Measurements from ENCODE around the gene GALNT9. TPM values are rescaled to one million over a fixed set of nuclear protein-coding genes. Genes with fewer than 3 reads are reported as not detected.
"Not testable (repeated sequence)": the region's sequence is repeated elsewhere in the genome, so short reads cannot be mapped to it uniquely, and the experiment has no call there.

GALNT9 gene
- total RNA-seq, 4 donors from 2014 or later = not detected

DNA sequence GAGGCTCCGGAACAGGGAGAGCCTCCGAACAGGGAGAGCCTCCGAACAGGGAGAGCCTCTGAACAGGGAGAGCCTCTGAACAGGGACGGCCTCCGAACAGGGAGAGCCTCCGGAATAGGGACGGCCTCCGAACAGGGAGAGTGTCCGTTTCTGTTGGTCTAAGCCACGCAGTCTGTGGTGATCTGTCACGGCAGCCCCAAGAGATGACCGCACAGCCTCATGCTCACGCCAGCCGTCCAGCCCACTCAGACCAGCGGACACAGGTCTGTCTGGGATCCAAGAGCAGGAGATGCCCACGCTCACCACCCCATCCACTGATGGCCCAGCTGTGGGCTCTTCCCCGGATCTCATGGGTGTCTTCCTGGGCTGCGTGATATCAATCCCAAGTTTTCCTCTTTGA, 33.3 kb downstream of the GALNT9 start:
- Histone ChIP-seq H3K4me1 (no peaks in the 10 kb centered on the region), H3K9me3 (no peaks in the 10 kb centered on the region), H3K27me3 (peaks cover 0 to 73% (median 0%) of the 10 kb centered on the region in 4 donors), H3K27ac (no peak overlapping the region), H3K36me3 (no peaks in the 10 kb centered on the region), H3K4me3 (no peak overlapping the region)
- WGBS, 2 donors = 90 to 93% methylated on average over 2 to 8 of the region's 18 CpGs
- intact Hi-C loops (cut with DNase I) = no loop called here
- DNase-seq = no peak
- TF ChIP-seq, protein P1, sequence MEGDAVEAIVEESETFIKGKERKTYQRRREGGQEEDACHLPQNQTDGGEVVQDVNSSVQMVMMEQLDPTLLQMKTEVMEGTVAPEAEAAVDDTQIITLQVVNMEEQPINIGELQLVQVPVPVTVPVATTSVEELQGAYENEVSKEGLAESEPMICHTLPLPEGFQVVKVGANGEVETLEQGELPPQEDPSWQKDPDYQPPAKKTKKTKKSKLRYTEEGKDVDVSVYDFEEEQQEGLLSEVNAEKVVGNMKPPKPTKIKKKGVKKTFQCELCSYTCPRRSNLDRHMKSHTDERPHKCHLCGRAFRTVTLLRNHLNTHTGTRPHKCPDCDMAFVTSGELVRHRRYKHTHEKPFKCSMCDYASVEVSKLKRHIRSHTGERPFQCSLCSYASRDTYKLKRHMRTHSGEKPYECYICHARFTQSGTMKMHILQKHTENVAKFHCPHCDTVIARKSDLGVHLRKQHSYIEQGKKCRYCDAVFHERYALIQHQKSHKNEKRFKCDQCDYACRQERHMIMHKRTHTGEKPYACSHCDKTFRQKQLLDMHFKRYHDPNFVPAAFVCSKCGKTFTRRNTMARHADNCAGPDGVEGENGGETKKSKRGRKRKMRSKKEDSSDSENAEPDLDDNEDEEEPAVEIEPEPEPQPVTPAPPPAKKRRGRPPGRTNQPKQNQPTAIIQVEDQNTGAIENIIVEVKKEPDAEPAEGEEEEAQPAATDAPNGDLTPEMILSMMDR (IDR thresholded peaks at IDR 0.05) = no peak
- no peak for TF ChIP-seq POLR2A (IDR thresholded peaks at IDR 0.05)

DNA sequence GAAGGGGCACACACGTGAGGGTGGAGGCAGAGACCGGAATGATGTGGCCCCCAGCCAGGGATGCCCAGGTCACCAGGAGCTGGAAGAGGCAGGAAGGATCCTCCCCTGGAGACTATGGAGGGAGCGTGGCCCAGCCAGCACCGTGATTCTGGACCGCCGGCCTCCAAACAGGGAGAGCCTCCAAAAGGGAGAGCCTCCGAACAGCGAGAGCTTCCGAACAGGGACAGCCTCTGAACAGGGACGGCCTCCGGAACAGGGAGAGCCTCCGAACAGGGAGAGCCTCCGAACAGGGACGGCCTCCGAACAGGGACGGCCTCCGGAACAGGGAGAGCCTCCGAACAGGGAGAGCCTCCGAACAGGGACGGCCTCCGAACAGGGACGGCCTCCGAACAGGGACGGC, 33.8 kb downstream of the GALNT9 start:
- H3K4me1 ChIP-seq; H3K9me3 ChIP-seq; DNase-seq; H3K4me3 ChIP-seq; H3K36me3 ChIP-seq; H3K27ac ChIP-seq; intact Hi-C loops (cut with DNase I): not testable (repeated sequence)
- H3K27me3 ChIP-seq = peaks cover 0 to 68% (median 0%) of the 10 kb centered on the region in 4 donors
- 81 to 92% methylated on average over 4 to 10 of the region's 24 CpGs for WGBS, 2 donors

DNA sequence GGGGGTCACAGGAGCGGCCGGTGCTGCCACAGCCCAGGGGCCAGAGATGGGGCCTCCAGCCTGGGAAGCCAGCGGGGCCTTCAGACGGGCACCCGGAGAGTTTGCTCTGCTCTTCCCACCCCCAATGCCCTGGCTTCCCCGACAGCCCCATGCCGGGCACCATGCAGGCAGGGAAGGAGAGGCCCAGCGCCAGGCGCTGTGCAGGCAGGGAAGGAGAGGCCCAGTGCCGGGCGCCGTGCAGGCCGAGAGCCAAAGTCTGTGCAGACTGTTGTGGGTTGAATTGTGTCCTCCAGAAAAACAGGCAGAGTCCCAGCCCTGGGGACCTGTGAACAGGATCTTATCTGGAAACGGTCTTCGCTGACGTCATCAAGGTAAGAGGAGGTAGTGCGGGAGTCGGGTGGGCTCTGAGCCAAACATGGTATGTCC, 34.3 kb downstream of the GALNT9 start:
- WGBS, 2 donors = 75 to 90% methylated on average over 6 to 16 of the region's 18 CpGs
- Histone ChIP-seq H3K27me3 (peaks cover 0 to 68% (median 0%) of the 10 kb centered on the region in 4 donors), H3K36me3 (no peaks in the 10 kb centered on the region), H3K4me3 (no peak overlapping the region), H3K9me3 (no peaks in the 10 kb centered on the region), H3K27ac (no peak overlapping the region), H3K4me1 (no peaks in the 10 kb centered on the region)
- TF ChIP-seq, protein P1 (IDR thresholded peaks at IDR 0.05) = no peak
- TF ChIP-seq POLR2A (IDR thresholded peaks at IDR 0.05) = no peak
- DNase-seq = no peak
- intact Hi-C loops (cut with DNase I) = no loop called here

DNA sequence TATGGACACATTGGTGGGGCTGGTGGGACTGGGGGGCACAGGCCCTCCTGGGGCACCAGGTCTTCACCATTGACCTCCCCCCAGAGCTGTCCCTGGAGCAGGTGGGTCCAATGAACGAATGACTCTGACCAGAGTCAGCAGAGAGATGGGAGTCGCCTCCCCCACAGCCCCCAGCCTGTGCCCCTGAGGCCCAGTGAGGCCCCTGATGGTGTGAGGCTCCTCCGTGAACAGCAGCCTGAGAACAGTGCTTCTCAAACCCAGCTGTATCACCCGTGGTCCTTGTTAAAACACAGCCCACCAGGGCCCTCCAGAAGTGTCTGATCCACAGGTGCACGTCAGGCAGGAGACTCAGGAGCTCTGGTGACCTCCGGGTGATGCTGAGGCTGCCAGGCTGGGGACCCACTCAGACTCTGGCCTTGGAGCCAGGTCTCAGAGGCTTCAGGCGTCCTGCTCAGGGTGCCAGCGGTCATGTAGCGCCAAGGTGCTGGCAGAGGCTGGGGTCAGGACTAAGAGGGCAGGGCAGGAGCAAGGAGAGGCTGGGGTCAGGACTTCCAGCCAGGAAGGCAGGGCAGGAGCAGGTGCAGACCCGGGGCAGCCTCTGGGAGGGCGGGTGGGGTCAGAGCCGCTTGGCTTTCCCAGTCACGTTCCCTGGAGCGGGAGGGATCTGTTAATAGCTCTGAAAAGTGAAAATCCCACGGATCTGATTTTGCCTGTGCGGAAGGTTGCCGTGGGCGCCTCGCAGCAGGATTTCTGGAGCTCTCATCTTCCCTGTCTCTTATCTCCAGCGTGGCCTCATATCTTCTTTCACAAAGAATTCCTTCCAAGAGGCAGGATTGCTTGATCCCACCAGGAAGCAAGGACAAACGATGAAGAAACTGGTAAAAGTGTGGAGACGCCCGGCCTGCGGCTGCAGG, 35.0 kb downstream of the GALNT9 start:
- DNase-seq = no peak
- Histone ChIP-seq H3K36me3 (no peaks in the 10 kb centered on the region), H3K4me1 (no peaks in the 10 kb centered on the region), H3K27ac (no peak overlapping the region), H3K4me3 (no peak overlapping the region), H3K27me3 (peaks cover 0 to 69% (median 0%) of the 10 kb centered on the region in 4 donors), H3K9me3 (no peaks in the 10 kb centered on the region)
- intact Hi-C loops (cut with DNase I) = no loop called here
- no peak for TF ChIP-seq POLR2A (IDR thresholded peaks at IDR 0.05)
- TF ChIP-seq, protein P1 (IDR thresholded peaks at IDR 0.05) = no peak
- 61 to 74% methylated on average over 9 to 12 of the region's 24 CpGs for WGBS, 2 donors

DNA sequence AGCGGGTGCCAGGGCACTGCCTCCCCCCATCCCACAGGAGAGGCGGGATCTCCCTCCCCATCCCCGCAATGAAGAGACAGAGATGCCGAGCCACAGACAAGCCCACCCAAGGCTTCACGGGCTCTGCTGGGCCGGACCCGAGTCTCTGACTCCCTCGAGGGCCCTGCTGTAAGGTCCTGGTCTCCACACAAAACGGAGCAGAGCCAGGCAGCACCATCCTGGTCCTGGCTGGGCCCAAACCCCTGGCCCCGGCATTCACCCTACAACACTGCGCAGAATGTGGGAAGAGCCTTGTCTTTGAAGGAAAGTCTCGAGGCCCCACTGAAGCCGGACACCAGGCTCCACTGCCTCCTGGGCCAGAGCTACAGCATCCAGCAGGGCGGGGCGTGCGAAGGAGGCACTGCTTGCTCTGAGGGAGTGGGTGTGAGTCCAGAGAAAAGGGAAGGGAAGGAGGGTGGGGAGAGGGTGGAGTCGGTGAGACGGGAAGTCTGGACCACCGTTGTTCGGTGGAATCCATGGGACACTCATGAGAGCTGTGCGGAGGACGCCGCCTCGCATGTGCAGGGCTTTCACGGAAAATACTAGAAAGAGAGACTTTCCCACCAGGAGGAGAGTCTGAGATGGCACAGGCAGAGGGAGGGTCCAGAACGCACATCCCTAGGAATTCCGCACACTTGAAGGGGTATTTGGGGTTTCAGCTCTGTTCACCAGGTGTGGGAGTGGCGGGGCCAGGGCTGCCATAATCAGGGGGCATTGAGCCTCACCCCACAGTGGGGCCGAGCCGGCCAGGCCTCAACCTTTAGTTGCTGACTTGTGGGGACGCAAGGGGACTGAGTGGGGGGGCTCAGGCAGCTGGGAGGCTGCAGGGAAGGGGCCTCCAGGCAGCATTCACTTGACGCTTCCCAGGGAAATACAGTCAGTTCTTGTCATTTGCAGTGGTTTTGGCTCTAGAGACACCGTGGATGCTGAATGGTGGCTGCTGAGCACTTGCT, 36.8 kb downstream of the GALNT9 start:
- Histone ChIP-seq H3K36me3 (no peaks in the 10 kb centered on the region), H3K27me3 (peaks cover 0 to 69% (median 2%) of the 10 kb centered on the region in 4 donors), H3K9me3 (no peaks in the 10 kb centered on the region), H3K27ac (no peak overlapping the region), H3K4me3 (no peak overlapping the region), H3K4me1 (no peaks in the 10 kb centered on the region)
- intact Hi-C loops (cut with DNase I) = no loop called here
- DNase-seq = no peak
- 87 to 90% methylated on average over 18 to 19 of the region's 33 CpGs for WGBS, 2 donors
- no peak for TF ChIP-seq POLR2A (IDR thresholded peaks at IDR 0.05)
- TF ChIP-seq, protein P1 (IDR thresholded peaks at IDR 0.05) = no peak
